COLO829 (cell line): ENCODE measurements around the gene ERO1A.
"Not testable (repeated sequence)": the region's sequence is repeated elsewhere in the genome, so short reads cannot be mapped to it uniquely, and the experiment has no call there.

Experiments used
- DNase-seq: peaks from one replicate; pipeline ENCODE4 v3.0.0; 2012; ENCODE audit warnings: low spot score

ERO1A gene

GRCh38 chr14:52695481-52696091 lies at the start of gene ERO1A:
ERO1A (minus strand) TSS chr14:52695558; CDS start chr14:52695481, 77 bp downstream.
- DNase-seq = peak; percentile 52

- DNase-seq = no peak
Measured at GRCh38 chr14:52741865-52742264, 46.5 kb upstream of the ERO1A start.

GRCh38 chr14:52740751-52741150 lies 45.4 kb upstream of the ERO1A start:
- no peak for DNase-seq

GRCh38 chr14:52738409-52738808 lies 43.1 kb upstream of the ERO1A start:
- no peak for DNase-seq

GRCh38 chr14:52735921-52736489 lies 40.6 kb upstream of the ERO1A start:
- no peak for DNase-seq

GRCh38 chr14:52733824-52734223 lies 38.5 kb upstream of the ERO1A start:
- no peak for DNase-seq

GRCh38 chr14:52730709-52731111 lies 35.4 kb upstream of the ERO1A start:
- no peak for DNase-seq

GRCh38 chr14:52729925-52730708 lies 34.8 kb upstream of the ERO1A start, which contains the start of gene STYX:
STYX (plus strand) TSS chr14:52730166; CDS start chr14:52730475, 309 bp downstream.
- DNase-seq = peak; percentile 83

GRCh38 chr14:52729585-52729924 lies 34.2 kb upstream of the ERO1A start:
- DNase-seq = no peak

GRCh38 chr14:52729035-52729434 lies 33.7 kb upstream of the ERO1A start:
- DNase-seq = not testable (repeated sequence)

- DNase-seq = not testable (repeated sequence)
Measured at GRCh38 chr14:52727509-52727908, 32.2 kb upstream of the ERO1A start.

- DNase-seq = no peak
Measured at GRCh38 chr14:52724360-52724644, 28.9 kb upstream of the ERO1A start.

GRCh38 chr14:52723514-52724359 lies 28.4 kb upstream of the ERO1A start:
- DNase-seq = no peak

- DNase-seq = no peak
Measured at GRCh38 chr14:52716155-52716554, 20.8 kb upstream of the ERO1A start.

GRCh38 chr14:52711666-52712065 lies 16.3 kb upstream of the ERO1A start:
- DNase-seq = no peak

- DNase-seq = peak; percentile 84
Measured at GRCh38 chr14:52706724-52707706, 11.7 kb upstream of the ERO1A start, which contains the start of gene PSMC6. PSMC6 (plus strand) TSS chr14:52707200; CDS start chr14:52707220, 20 bp downstream.

GRCh38 chr14:52706286-52706685 lies 10.9 kb upstream of the ERO1A start:
- DNase-seq = no peak

- no peak for DNase-seq
Measured at GRCh38 chr14:52703664-52704063, 8.3 kb upstream of the ERO1A start.

GRCh38 chr14:52703225-52703624 lies 7.9 kb upstream of the ERO1A start:
- no peak for DNase-seq

- no peak for DNase-seq
Measured at GRCh38 chr14:52701223-52701622, 5.9 kb upstream of the ERO1A start.

- no peak for DNase-seq
Measured at GRCh38 chr14:52700701-52701172, 5.4 kb upstream of the ERO1A start.
